ENCODE data around the gene VSIR. TPM values are rescaled to one million over a fixed set of nuclear protein-coding genes. Genes with fewer than 3 reads are reported as not detected.

The VSIR gene
- total and polyA plus RNA-seq, 2 donors from 2014 or later: 32.1 to 66.6 TPM

- no peaks in the 10 kb centered on the region for H3K9me3 ChIP-seq (ENCODE audit: control insufficient read depth in 2 of 3, insufficient read depth in 1 of 3, low read length in 3 of 3)
- peaks cover 0 to 9% (median 0%) of the 10 kb centered on the region in 3 donors for H3K4me1 ChIP-seq (ENCODE audit: control insufficient read depth in 2 of 3, insufficient read depth in 2 of 3, low read depth in 1 of 3, low read length in 3 of 3)
- H3K9ac ChIP-seq (ENCODE audit: low read length in 3 of 3): no peak overlapping the region
- H3K27me3 ChIP-seq (ENCODE audit: control insufficient read depth, insufficient read depth, low read length): no peaks in the 10 kb centered on the region
- TF ChIP-seq, protein P1, sequence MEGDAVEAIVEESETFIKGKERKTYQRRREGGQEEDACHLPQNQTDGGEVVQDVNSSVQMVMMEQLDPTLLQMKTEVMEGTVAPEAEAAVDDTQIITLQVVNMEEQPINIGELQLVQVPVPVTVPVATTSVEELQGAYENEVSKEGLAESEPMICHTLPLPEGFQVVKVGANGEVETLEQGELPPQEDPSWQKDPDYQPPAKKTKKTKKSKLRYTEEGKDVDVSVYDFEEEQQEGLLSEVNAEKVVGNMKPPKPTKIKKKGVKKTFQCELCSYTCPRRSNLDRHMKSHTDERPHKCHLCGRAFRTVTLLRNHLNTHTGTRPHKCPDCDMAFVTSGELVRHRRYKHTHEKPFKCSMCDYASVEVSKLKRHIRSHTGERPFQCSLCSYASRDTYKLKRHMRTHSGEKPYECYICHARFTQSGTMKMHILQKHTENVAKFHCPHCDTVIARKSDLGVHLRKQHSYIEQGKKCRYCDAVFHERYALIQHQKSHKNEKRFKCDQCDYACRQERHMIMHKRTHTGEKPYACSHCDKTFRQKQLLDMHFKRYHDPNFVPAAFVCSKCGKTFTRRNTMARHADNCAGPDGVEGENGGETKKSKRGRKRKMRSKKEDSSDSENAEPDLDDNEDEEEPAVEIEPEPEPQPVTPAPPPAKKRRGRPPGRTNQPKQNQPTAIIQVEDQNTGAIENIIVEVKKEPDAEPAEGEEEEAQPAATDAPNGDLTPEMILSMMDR (IDR thresholded peaks at IDR 0.05; ENCODE audit: borderline replicate concordance, extremely low read depth, insufficient read depth): no peak
- H3K27ac ChIP-seq (ENCODE audit: low read depth in 2 of 2, low read length in 2 of 2): peak overlapping the region in 1 of 2 donors; percentile 48
- H3K4me3 ChIP-seq (ENCODE audit: low read length in 3 of 3): no peak overlapping the region
- DNase-seq (no peak), FAIRE-seq (no peak)
- H3K36me3 ChIP-seq (ENCODE audit: control insufficient read depth in 2 of 3, insufficient read depth in 3 of 3, low read length in 3 of 3): no peaks in the 10 kb centered on the region
- intact Hi-C loops (cut with DNase I): no loop called here
These were observed 37.4 kb downstream of the VSIR start for GRCh38 chr10:71735709-71736569.

DNA sequence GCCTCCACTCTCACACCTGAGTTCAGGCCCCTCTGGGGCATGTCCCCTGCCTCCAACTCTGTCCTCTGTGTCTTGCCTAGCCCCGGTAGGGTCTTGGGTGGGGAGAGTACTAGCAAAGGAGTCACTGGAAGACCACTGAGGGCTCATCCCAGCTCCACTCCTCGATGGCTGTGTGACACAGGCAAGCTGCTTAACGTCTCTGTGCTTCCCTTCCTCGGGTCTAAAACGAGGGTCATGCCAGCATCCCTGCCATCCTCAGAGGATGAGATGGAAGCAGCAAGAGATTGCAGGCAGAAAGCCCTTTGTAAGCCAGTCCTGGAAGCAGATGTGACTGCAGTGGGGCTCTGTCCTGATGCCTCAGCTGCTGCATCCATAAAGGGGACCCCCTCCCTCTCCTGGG is 38.5 kb downstream of the VSIR start:
- H3K27me3 ChIP-seq (ENCODE audit: control insufficient read depth, insufficient read depth, low read length): no peaks in the 10 kb centered on the region
- DNase-seq (no peak), FAIRE-seq (no peak)
- H3K9ac ChIP-seq (ENCODE audit: low read length in 3 of 3): no peak overlapping the region
- H3K36me3 ChIP-seq (ENCODE audit: control insufficient read depth in 2 of 3, insufficient read depth in 3 of 3, low read length in 3 of 3): no peaks in the 10 kb centered on the region
- TF ChIP-seq, protein P1 (IDR thresholded peaks at IDR 0.05; ENCODE audit: borderline replicate concordance, extremely low read depth, insufficient read depth): no peak
- H3K27ac ChIP-seq (ENCODE audit: low read depth in 2 of 2, low read length in 2 of 2): no peak overlapping the region
- intact Hi-C loops (cut with DNase I): no loop called here
- H3K4me3 ChIP-seq (ENCODE audit: low read length in 3 of 3): no peak overlapping the region
- H3K9me3 ChIP-seq (ENCODE audit: control insufficient read depth in 2 of 3, insufficient read depth in 1 of 3, low read length in 3 of 3): no peaks in the 10 kb centered on the region
- peaks cover 0 to 9% (median 0%) of the 10 kb centered on the region in 3 donors for H3K4me1 ChIP-seq (ENCODE audit: control insufficient read depth in 2 of 3, insufficient read depth in 2 of 3, low read depth in 1 of 3, low read length in 3 of 3)

DNA sequence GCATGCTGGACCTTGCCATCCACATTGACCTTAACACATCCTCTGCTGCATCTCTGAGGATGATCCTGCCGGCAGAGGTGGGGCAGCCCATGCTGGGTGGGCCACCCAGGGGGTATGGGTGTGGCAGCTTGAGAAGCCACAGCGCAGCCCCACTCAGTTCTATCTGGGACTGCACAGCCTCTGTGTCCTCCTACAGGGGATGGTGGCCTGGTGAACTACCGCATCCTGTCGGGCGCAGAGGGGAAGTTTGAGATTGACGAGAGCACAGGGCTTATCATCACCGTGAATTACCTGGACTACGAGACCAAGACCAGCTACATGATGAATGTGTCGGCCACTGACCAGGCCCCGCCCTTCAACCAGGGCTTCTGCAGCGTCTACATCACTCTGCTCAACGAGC is 41.5 kb downstream of the VSIR start:
- FAIRE-seq (no peak), DNase-seq (no peak)
- H3K9ac ChIP-seq (ENCODE audit: low read length in 3 of 3): no peak overlapping the region
- intact Hi-C loops (cut with DNase I): no loop called here
- H3K4me1 ChIP-seq (ENCODE audit: control insufficient read depth in 2 of 3, insufficient read depth in 2 of 3, low read depth in 1 of 3, low read length in 3 of 3): peaks cover 4 to 31% (median 15%) of the 10 kb centered on the region in 3 donors
- no peaks in the 10 kb centered on the region for H3K9me3 ChIP-seq (ENCODE audit: control insufficient read depth in 2 of 3, insufficient read depth in 1 of 3, low read length in 3 of 3)
- H3K36me3 ChIP-seq (ENCODE audit: control insufficient read depth in 2 of 3, insufficient read depth in 3 of 3, low read length in 3 of 3): no peaks in the 10 kb centered on the region
- no peaks in the 10 kb centered on the region for H3K27me3 ChIP-seq (ENCODE audit: control insufficient read depth, insufficient read depth, low read length)
- TF ChIP-seq, protein P1 (IDR thresholded peaks at IDR 0.05; ENCODE audit: borderline replicate concordance, extremely low read depth, insufficient read depth): no peak
- H3K4me3 ChIP-seq (ENCODE audit: low read length in 3 of 3): no peak overlapping the region
- no peak overlapping the region for H3K27ac ChIP-seq (ENCODE audit: low read depth in 2 of 2, low read length in 2 of 2)

All from kidney (tissue), 14 donors.